Activated T-cell treated with anti-CD3 and anti-CD28 coated beads for 1 hour (primary cell): ENCODE results near the gene RANBP3.

Experiments
- DNase-seq: peaks from one replicate; pipeline ENCODE4 v3.0.0-alpha.2; 2020; ENCODE audit warnings: low read depth

The RANBP3 gene

GRCh38 chr19:5926641-5927440, 51.1 kb downstream of the RANBP3 start:
- DNase-seq, result no peak

DNA sequence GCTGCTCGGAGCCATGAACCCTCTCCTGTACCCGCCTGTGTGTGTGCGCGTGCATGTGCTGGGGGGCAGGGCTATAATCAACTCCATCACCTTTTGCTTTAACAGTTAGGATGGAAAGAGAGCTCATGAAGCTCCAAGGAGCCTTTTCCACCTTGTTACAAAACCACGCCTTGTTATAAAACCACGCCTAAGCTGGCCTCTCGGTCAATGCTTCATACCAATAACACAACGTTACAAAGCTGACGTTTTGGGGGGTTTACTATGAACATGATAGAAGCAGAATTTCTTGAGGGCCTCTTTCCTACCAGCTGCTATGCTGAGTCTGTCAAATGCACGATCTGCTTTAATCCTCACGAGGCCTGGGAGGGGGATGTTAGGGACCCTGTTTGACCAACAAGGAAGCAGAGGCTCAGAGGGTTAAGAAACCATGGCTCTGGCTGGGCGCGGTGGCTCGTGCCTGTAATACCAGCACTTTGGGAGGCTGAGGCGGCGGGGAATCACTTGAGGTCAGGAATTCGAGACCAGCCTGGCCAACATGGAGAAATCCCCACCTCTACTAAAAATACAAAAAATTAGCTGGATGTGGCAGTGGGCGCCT, 52.0 kb downstream of the RANBP3 start:
- no peak for DNase-seq

DNA sequence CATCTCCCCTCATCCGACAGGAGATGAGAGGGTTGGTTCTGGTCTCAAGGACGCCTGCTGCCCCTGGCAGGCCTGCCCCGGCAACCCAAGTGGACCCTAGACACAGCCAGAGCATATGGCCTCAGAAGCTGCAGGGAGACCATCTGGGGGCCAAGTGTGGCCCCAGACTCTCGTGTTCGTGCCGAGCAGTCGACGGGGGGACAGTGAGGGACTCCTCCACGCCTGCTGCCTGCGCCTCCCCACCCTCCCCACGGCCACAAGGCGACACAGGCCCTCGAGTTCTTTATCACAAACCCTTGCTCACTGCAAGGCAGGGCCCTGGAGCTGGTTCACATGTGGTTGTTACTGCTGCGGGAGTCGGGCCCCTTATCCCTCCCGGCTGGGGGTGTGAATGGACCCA, 54.6 kb downstream of the RANBP3 start:
- no peak for DNase-seq

DNA sequence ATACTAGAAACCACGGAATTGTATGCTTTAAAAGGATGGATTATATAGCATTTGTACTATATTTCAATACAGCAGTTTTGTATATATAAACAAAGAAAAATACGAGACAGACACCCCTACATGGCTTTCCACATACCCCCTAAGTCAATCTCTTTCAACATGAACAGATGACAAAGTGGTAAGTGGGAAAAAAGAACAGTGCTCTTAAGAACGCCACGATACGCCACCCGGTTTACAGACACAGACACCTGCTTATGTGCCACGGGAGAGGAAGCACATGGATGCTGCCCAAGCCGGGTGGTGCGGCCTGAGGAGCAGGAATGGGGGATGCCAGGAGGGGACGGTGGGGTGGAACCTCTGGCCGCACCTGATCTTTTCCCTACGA, 55.8 kb downstream of the RANBP3 start:
- DNase-seq, result no peak

DNA sequence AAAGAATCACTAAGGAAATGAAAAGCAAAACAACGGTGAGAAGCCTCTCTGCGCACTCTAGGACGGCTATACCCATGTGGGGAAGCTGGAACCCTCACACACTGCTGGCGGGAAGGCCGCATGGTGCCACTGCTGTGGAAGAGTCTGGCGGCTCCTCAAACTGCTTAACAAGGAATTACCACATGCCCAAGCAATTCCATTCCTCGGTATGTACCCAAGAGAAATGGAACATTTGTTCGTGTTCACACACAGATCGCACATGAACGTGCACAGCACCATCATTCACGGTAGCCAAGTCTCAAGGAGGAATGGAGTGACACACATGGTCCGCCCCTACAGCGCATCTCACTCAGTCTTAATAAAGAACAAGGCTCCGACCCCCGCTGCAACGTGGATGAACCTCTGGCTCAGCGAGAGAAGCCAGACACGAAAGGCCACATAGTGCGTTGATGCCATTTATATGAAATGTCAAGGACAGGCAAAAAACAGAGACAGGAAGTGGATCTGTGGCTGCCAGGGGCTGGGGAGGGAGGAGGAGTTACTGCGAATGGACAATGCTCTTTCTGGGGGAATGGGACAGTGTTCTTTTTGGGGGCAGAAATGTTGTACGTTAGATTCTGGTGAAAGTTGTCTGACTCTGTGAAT, 56.3 kb downstream of the RANBP3 start:
- no peak for DNase-seq

- DNase-seq, result no peak
These were observed 59.4 kb downstream of the RANBP3 start for GRCh38 chr19:5918463-5919079.

DNA sequence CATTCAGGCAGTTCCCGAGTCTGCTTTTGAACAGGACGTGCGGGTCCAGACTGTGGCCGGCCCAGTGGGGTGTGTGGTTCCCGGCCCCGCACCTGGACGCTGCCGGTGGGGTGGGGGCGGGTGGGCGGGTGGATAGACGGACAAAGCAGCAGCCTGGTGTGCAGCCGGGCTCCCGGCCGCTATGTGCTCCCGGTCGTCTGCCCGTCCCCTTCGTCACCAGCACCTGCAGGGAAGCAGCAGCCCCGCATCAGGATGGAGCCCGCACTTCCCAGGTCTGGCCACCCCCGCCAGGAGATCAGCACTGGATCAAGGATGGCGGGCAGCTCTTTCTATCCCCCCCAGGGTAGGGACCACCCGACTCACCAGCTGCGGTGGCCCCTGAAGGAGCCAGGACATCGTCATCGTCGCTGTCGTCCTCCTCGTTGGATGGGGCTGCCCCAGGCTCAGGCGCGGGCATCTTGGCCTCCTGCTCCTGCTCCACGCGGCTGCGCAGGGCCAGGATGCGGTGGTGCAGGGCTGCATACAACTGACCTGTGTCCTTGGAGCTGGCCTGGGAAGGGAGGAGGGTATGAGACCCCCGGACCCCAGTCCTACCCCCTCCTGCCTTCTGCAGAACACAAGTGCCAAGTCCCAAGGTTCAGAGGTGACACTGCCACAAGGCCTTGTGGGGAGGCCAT, 60.4 kb downstream of the RANBP3 start:
- DNase-seq, result no peak

GRCh38 chr19:5916181-5916708, 61.7 kb downstream of the RANBP3 start:
- DNase-seq, result no peak

GRCh38 chr19:5915782-5916165, 62.2 kb downstream of the RANBP3 start:
- DNase-seq, result no peak

DNA sequence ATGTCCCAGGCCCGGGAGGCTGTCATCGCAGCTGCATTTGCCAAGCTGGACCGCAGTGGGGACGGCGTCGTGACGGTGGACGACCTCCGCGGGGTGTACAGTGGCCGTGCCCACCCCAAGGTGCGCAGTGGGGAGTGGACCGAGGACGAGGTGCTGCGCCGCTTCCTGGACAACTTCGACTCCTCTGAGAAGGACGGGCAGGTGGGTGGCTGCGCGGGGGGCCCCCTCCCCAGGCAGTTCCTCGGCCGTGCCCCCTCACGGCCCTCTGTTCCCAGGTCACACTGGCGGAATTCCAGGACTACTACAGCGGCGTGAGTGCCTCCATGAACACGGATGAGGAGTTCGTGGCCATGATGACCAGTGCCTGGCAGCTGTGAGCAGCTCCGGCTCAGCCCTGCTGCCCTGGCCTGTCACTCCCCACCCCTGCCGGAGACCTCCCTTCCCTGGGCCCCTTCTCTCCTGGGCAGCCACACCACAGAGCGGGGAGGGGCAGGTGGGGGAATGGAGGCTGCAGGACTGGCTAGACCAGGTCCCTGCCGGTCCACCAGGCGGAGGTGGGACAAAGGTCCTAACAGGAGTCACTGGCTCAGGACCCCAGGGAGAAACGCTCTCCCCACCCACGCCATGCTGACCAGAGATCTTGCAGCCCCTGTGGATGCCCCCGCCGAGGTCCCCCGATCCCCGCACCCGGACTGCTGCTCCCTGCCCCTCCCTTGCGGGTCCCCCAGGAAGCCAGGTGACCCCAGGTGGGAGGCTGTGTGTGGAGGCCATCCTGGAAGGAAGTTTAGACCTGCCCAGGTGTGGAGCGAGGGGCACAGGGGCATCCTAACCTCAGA, 62.8 kb downstream of the RANBP3 start:
- no peak for DNase-seq

DNA sequence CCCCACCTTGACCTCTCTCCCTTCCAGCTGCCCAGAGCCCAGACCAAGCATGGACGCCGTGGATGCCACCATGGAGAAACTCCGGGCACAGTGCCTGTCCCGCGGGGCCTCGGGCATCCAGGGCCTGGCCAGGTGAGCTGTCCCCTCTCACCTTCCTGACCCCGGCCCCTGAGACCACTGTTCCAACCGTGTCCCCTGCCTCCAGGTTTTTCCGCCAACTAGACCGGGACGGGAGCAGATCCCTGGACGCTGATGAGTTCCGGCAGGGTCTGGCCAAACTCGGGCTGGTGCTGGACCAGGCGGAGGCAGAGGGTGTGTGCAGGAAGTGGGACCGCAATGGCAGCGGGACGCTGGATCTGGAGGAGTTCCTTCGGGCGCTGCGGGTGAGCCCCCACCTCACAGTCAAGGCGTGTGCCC, 63.6 kb downstream of the RANBP3 start:
- no peak for DNase-seq

DNA sequence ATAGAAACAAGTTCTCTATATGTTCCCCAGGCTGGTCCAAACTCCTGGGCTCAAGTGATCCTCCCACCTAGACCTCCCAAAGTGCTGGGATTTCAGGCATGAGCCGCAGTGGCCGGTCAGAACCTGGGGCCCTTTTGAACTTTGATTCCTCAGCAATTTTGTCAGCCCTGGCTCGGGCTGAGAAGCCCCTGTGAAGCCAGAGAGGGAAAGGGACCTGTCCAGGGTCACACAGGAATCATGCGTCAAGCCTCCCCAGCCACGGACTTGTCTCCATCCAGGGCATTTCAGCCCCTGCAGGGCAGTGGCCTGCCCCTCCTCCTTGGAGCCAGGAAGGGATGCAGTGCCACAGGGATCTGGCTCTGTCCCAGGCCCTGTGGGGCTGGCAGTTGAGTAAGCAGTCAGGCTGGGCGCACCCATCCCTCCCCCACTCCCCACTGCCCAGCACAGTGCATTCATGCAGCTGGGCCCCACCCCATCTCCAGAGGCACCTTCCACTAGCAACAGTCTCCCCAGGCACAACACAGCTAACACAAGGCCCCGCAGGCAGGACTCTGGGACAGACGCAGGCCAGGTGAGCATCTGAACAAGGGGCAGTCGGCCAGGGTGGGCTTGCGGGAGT, 64.1 kb downstream of the RANBP3 start, which contains the start of gene CAPS:
Gene CAPS, plus strand, starts transcription at position 516 of the 619 bp plus-strand sequence. CDS start 153 bp downstream, outside the sequence.
- DNase-seq, result no peak

- DNase-seq, result no peak
These were observed 66.6 kb downstream of the RANBP3 start for GRCh38 chr19:5911366-5911765.

- no peak for DNase-seq
These were observed 67.4 kb downstream of the RANBP3 start for GRCh38 chr19:5910638-5910907.

DNA sequence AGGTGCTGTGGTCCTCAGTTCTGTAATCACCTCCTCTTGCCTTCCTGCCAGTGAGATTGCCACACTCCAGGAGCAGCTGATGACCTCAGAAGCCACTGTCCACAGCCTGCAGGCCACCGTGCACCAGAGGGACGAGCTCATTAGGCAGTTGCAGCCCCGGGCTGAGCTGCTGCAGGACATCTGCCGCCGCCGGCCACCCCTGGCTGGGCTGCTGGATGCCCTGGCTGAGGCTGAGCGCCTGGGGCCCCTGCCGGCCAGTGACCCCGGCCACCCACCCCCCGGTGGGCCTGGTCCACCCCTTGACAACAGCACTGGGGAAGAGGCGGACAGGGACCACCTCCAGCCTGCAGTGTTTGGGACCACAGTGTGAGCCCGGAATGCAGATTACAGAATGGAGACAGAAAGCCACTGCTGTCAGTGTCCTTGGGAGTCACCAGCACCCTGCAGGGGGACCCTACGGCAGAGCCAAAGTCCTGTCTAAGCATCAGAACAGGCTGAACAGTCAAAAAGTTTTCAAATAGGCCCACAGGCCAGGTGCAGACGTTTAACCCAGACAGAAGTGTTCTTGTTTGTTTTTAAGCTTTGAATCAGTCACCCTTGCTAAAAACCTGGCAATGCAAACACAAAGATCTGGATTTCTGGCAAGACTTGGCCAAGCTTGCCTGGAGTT, 69.0 kb downstream of the RANBP3 start:
- no peak for DNase-seq

- no peak for DNase-seq
These were observed 70.7 kb downstream of the RANBP3 start for GRCh38 chr19:5907241-5907640.

GRCh38 chr19:5905114-5905778, 72.7 kb downstream of the RANBP3 start:
- DNase-seq, result no peak

GRCh38 chr19:5904352-5905113, 73.4 kb downstream of the RANBP3 start, which contains the start of gene VMAC:
TSS of gene VMAC (plus strand) at chr19:5904872. CDS start at chr19:5904891, 19 bp downstream.
- peak; percentile 99 for DNase-seq
